ENCODE measurements around the gene ZNF556.

The ZNF556 gene

DNA sequence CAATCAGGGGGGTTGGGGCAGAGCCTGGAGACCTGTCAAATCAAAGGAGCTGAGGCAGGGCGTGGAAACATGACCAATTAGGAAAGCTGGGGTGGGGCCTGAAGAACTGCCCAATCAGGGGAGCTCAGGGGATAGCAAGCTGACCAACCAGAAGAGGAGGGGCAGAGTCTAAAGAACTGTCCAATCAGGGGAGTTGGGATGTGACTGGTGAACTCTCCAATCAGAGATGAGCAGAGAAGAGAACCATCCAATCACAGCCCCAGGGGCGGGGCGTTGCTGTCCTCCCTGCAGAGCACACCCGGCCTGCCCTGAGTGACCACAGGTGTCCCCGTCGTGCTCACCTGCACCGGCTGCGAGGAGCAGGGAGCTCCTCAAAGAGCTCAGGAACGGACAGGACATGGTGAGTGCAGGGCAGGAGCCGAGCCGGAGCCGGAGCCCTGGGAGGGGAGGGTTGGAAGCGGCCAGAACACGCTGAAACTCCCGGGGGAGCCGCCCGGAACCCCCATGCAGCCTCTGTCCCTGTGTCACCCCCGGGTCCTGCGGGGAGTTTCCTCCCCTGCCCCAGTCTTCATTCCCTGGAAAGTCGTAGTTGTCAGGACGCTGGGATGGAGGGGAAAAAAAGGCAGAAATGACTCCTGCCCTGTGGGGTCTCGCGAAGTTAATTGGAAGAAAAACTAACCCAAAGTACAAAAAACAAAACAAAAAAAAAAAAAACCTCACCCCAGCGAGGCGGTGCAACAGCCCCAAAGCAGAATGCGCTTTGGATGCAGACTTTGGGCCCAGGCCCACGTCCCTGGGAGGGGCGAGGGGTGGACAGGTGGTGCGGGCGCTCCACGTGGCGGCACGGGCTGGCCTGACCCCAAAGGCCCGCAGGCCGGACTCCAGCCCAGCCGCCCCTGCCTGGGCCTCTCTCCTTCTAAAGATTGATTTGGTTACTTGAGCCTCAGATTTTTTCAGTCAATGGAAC, at the start of gene ZNF556:
TSS of gene ZNF556 (plus strand) at position 311 of the 967 bp plus-strand sequence. CDS start at position 398, 87 bp downstream.
- no peak for DNase-seq

- peak; percentile 95 for DNase-seq
These were observed 47.5 kb upstream of the ZNF556 start, which contains the start of gene ZNF554 for GRCh38 chr19:2819540-2820111. Gene ZNF554 (plus strand): TSS chr19:2819868. CDS start chr19:2820072, 204 bp downstream.

DNA sequence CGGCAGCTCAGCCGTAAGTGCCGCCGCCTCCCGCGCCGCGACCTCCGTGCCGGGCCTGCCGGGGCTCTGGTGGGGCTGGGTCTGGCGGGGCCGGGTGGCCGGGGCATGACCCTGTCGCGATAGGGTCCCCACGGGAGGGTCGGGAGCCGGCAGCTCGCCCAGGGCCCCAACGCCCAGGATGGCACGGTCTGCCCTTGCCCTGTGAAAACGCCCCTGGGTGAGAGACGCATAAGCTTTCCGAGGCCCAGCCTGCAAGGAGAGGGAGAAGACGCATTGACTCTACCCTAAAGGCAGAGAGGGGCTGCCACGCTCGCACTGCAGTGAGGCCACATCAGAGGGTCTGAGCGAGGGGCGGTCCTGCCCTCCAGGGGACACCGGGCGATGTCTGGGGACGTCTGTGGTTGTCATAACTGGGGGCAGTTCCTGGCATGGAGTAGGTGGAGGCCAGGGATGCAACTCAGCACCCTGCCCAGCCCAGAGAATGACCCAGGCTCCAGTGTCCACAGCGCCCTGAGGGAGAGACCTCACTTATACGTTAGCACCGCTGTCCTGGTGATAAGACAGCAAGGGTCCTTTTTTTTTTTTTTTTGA, 46.9 kb upstream of the ZNF556 start:
- DNase-seq: no peak

DNA sequence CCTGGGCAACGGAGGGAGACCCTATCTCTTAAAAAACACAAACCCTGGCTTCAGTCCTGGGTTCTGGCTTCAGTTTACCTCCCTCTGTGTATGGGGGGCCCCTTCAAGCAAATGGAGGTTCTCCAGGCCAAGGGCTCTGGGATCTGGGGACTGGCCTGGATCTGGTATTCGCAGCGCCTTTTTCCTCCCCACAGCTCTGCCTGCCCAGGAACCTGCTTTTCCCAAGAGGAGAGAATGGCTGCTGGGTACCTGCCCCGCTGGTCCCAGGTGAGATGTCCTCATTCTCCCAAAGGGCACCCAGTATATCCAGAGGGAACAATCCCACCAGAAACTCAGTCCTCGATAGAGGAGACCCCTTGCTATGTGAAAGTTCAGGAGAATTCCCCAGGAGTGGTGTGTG, 44.3 kb upstream of the ZNF556 start:
- no peak for DNase-seq

- no peak for DNase-seq
These were observed 43.5 kb upstream of the ZNF556 start for GRCh38 chr19:2823646-2824045.

GRCh38 chr19:2824129-2824528, 43.0 kb upstream of the ZNF556 start:
- no peak for DNase-seq

DNA sequence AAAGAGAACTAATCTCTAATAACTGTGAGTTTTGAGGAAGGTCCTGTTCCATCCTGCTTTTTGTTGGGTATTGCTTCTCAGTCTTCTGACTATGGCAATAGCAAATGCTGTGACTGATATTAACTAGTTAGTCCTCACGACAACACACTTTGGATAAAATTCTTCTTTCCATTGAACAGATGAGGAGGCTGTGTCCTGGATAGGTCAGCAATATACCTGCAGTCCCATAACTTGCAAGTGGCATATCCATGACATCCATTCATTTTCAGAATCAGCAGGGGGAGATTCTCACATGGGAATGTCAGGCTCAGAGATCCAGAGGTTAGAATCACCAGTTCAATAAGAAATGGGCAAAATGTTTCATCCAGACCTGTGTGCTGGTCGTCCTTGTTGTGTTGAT, 40.1 kb upstream of the ZNF556 start:
- DNase-seq: no peak

- no peak for DNase-seq
These were observed 39.2 kb upstream of the ZNF556 start for GRCh38 chr19:2827840-2828489.

DNA sequence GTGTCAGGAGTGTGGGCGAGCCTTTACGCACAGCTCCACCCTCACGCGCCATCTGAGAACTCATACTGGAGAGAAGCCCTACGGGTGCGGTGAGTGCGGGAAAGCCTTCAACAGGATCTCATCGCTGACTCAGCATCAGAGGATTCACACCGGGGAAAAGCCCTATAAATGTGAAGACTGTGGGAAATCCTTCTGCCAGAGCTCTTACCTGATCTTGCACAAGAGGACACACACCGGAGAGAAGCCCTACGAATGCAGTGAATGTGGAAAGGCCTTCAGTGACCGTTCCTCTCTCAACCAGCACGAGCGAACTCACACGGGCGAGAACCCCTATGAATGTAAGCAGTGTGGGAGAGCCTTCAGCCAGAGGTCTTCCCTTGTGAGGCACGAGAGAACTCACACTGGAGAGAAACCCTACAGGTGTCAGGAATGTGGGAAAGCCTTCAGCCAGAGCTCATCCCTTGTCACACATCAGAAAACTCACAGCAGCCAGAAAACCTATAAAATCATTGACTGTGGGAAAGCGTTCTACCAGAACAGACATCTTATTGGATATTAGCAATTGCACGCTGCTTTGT, 32.8 kb upstream of the ZNF556 start:
- no peak for DNase-seq

DNA sequence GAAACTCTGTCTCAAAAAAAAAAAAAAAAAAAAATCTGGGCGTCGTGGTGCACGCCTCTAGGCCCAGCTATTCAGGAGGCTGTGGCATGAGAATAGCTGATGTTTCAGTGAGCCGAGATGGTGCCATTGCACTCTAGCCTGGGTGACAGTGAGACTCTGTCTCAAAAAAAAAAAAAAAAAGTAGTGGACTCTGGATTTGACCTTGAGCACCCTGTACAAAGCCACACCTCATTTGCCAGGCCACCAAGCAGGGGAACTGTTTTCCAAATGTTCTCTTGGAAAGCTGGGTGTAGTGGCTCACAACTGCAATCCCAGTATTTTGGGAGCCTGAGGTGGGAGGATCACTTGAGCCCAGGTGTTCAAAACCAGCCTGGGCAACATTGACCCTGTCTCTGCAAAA, 29.7 kb upstream of the ZNF556 start:
- DNase-seq: no peak

DNA sequence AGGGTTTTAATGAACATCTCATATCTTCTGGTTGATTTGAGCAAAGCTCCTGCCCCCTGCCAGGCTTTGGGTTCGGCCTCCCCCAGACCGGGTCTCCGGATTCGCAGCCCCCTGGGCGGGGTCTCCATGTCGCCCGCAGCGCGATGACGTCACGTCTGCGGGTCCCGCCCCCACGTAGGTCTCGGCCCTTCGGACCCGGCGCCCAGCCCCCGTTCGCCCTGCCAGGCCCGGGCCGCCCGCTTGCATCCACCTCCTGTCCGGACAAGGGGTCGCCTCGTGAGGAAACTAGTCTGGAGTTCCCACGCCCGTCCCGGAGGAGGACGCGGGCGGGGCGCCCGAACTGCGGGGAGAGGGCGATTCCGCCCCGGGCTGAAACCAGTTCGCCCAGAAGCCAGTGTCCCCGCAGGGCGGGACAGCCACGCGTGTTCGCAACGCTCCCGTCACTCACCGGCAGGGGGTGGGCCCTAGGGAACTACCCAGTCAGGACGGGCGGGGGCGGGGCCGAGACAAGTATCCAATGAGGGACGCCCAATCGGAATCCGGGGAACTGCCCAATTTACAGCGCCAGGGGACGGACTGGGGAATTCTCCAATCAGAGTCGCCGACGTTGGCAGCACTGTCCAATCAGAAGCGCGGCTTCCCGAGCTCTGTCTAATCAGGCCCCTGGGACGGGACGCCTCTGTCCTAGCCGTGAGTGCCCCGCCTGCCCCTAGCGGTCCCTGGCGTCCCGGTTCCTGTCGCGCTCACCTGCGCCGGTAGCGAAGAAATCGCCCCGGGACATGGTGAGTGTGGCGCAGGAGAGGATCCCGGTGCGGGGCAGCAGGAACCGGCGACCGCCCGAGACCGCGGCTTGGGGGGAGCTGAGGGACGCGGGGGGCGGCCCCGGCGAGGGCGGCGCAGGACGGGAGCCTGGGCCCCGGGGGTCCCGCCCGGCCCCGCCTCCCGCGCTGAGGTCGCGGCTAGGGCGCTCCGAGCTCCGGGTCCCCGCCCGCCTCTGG, 26.0 kb upstream of the ZNF556 start, which contains the start of gene ZNF555:
TSS of gene ZNF555 (plus strand) at position 682 of the 998 bp plus-strand sequence. CDS start at position 780, 98 bp downstream.
- peak; percentile 99 for DNase-seq

- DNase-seq: no peak
These were observed 25.1 kb upstream of the ZNF556 start for GRCh38 chr19:2841855-2842574.

DNA sequence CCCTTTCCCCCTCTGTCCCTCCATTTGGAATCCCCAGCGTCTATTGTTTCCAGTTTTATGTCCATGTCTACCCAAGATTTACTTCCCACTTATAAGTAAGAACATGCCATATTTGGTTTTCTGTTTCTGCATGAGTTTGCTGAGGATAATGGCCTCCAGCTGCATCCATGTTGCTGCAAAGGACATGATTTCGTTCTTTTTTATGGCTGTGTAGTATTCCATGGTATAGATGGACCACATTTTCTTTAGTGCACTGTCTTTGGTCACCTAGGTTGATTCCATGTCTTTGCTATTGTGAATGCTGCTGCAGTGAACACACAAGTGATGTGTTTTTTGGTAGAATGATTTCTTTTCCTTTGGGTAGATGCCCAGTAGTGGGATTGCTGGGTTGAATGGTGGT, 22.0 kb upstream of the ZNF556 start:
- DNase-seq: no peak

GRCh38 chr19:2846180-2846894, 20.8 kb upstream of the ZNF556 start:
- DNase-seq: no peak

GRCh38 chr19:2847507-2847906, 19.6 kb upstream of the ZNF556 start:
- no peak for DNase-seq

GRCh38 chr19:2848616-2849015, 18.5 kb upstream of the ZNF556 start:
- peak; percentile 32 for DNase-seq

DNA sequence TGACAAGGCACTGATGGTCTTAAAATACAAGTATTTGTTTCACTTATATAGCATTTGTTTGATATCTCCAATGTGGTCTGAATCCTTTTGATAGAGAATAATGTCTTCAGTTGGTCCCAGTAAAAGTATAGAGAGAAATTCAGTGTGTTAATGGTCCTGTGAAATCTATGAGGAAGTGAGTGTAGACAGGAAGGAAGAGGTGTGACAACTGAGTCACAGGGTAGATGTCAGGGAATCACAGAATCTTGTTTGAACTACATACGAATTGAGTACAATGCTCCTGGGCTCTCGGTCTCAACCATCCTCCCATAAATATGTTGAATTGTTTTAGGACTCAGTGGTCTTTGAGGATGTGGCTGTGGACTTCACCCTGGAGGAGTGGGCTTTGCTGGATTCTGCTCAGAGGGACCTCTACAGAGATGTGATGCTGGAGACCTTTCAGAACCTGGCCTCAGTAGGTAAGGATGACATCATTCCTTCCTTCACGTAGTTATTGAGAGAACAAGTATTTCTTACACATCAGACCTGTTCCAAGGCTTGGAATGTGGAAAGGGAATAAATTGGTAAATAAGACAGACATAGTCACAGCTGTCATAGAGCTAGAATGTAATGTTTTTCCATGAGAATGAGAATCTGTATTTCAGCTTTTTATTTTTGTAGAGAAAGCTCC, 16.7 kb upstream of the ZNF556 start:
- no peak for DNase-seq

- no peak for DNase-seq
These were observed 14.5 kb upstream of the ZNF556 start for GRCh38 chr19:2852598-2852997.

- no peak for DNase-seq
These were observed 14.0 kb upstream of the ZNF556 start for GRCh38 chr19:2853015-2853606.

All from fibroblast of upper back skin (primary cell).